ENCODE results near the gene RAPGEF2.

- no peak for TF ChIP-seq CTCF (IDR thresholded peaks at IDR 0.05)
- TF ChIP-seq POLR2A (IDR thresholded peaks at IDR 0.05), result no peak
Measured at GRCh38 chr4:159190651-159191050, 87.8 kb downstream of the RAPGEF2 start.
